DOHH2 (cell line): ENCODE data around the gene DLG1.

Experiments used
- H3F3A ChIP-seq: fragments of 200-600 bp; sonication (generic), shearing (Covaris generic); 2 replicates; pipeline ENCODE4 v1.6.0; 2016; ENCODE audit warnings: antibody characterized with exemption, mild to moderate bottlenecking; ENCODE audit not compliant: control insufficient read depth, insufficient read depth
- H3K27ac ChIP-seq: fragments of 200-600 bp; sonication (generic); 2 replicates; pipeline ENCODE4 v1.5.1; 2014; ENCODE audit warnings: low read depth, mild to moderate bottlenecking, low read length, moderate library complexity
- H3K27me3 ChIP-seq: fragments of 200-600 bp; sonication (generic); 2 replicates; pipeline ENCODE4 v1.6.1; 2014; ENCODE audit warnings: mild to moderate bottlenecking, low read length, mixed read lengths; ENCODE audit not compliant: control insufficient read depth
- H3K36me3 ChIP-seq: fragments of 200-600 bp; sonication (generic); 2 replicates; pipeline ENCODE4 v1.6.1; 2014; ENCODE audit warnings: mild to moderate bottlenecking, low read length, moderate library complexity, mixed read lengths; ENCODE audit not compliant: control insufficient read depth
- H3K4me1 ChIP-seq: fragments of 200-600 bp; sonication (generic); 2 replicates; pipeline ENCODE4 v1.6.1; 2014; ENCODE audit warnings: mild to moderate bottlenecking, low read length, mixed read lengths; ENCODE audit not compliant: control insufficient read depth
- H3K4me2 ChIP-seq: fragments of 200-600 bp; sonication (generic); 2 replicates; pipeline ENCODE4 v1.6.0; 2014; ENCODE audit warnings: mild to moderate bottlenecking, low read length, moderate library complexity
- H3K4me3 ChIP-seq: fragments of 200-600 bp; sonication (generic); 2 replicates; pipeline ENCODE4 v1.5.1; 2014; ENCODE audit warnings: mild to moderate bottlenecking, low read length, mixed read lengths
- H3K79me2 ChIP-seq: fragments of 200-600 bp; sonication (generic); 2 replicates; pipeline ENCODE4 v1.6.1; 2014; ENCODE audit warnings: mild to moderate bottlenecking, low read length, mixed read lengths; ENCODE audit not compliant: control insufficient read depth
- H3K9me2 ChIP-seq: fragments of 200-600 bp; sonication (generic); replicated peaks from 2 replicates; pipeline ENCODE4 v1.6.1; 2014; ENCODE audit warnings: mild to moderate bottlenecking, low read length, mixed read lengths; ENCODE audit not compliant: control insufficient read depth
- H3K9me3 ChIP-seq: fragments of 200-600 bp; sonication (generic); 2 replicates; pipeline ENCODE4 v1.6.1; 2014; ENCODE audit warnings: antibody characterized with exemption, low read length, mixed read lengths; ENCODE audit not compliant: control insufficient read depth, insufficient read depth
- H4K20me1 ChIP-seq: fragments of 200-600 bp; sonication (generic); 2 replicates; pipeline ENCODE4 v1.6.0; 2014; ENCODE audit warnings: low read depth, mild to moderate bottlenecking, antibody characterized with exemption, low read length, moderate library complexity; ENCODE audit not compliant: control insufficient read depth, insufficient read depth
- EZH2phosphoT487 ChIP-seq: fragments of 200-600 bp; sonication (generic); IDR thresholded peaks from 2 replicates; pipeline ENCODE4 v1.6.1; 2017; ENCODE audit warnings: borderline replicate concordance, mild to moderate bottlenecking, antibody characterized with exemption, low read length, moderate library complexity, mixed read lengths
- TF ChIP-seq, protein P1 (sequence below): fragments of 200-600 bp; sonication (generic); IDR thresholded peaks from one replicate; pipeline ENCODE4 v1.5.1; 2014; ENCODE audit warnings: antibody characterized with exemption, mild to moderate bottlenecking, low read depth, low read length; ENCODE audit not compliant: poor library complexity, severe bottlenecking

DLG1 gene

DNA sequence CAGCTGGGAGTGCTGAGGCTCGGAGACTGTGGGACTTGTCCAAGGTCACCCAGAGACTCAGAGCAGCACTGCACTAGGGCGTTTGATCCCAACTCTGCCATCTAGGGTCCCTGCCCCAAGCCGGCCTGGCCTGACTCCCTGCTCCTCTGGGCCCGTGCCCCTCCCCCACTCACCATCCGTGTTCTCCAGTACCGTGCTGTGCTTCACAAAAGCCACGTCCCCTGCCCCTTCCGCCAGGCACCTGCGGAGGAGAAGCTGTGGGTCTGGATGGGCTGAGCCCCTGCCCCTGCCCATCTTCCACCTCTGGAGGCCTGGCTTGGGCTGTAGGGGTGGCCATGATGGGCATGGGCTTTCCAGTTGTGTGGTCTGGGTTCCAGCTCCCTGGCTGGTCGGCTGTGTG, 277.2 kb downstream of the DLG1 start:
- peaks cover 34% of the 10 kb centered on the region for H3K4me1 ChIP-seq
- peaks cover 4% of the 10 kb centered on the region; the same call in 1 of the 2 replicates for H3F3A ChIP-seq
- H3K9me2 ChIP-seq: no peaks in the 10 kb centered on the region
- no peak overlapping the region for H3K4me3 ChIP-seq
- H3K27ac ChIP-seq: no peak overlapping the region
- peaks cover 4% of the 10 kb centered on the region; the same call in 1 of the 2 replicates for H4K20me1 ChIP-seq
- no peak overlapping the region for H3K4me2 ChIP-seq
- no peaks in the 10 kb centered on the region for H3K79me2 ChIP-seq
- no peaks in the 10 kb centered on the region for H3K9me3 ChIP-seq
- peaks cover 29% of the 10 kb centered on the region for H3K27me3 ChIP-seq
- TF ChIP-seq EZH2phosphoT487: no peak
- no peaks in the 10 kb centered on the region for H3K36me3 ChIP-seq

DNA sequence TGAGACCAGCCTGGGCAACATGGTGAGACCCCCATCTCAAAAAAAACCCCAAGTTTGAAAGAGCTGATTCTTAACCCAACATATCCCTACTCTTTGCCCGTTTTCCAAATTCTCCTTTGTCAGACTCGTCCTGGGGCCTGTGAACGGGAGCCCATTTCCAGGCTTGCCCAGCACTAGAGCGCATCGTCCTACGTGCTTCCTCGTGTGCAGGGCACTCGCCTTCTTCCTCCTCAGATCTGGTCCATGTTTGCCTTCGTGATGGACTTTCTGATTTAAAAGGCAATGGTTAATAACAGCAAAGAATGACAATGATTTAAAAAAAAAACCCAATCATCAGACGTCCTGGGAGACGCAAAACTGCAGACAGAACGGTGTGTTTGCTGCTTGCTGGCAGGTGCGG, 278.9 kb downstream of the DLG1 start:
- TF ChIP-seq, protein P1, sequence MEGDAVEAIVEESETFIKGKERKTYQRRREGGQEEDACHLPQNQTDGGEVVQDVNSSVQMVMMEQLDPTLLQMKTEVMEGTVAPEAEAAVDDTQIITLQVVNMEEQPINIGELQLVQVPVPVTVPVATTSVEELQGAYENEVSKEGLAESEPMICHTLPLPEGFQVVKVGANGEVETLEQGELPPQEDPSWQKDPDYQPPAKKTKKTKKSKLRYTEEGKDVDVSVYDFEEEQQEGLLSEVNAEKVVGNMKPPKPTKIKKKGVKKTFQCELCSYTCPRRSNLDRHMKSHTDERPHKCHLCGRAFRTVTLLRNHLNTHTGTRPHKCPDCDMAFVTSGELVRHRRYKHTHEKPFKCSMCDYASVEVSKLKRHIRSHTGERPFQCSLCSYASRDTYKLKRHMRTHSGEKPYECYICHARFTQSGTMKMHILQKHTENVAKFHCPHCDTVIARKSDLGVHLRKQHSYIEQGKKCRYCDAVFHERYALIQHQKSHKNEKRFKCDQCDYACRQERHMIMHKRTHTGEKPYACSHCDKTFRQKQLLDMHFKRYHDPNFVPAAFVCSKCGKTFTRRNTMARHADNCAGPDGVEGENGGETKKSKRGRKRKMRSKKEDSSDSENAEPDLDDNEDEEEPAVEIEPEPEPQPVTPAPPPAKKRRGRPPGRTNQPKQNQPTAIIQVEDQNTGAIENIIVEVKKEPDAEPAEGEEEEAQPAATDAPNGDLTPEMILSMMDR: no peak
- TF ChIP-seq EZH2phosphoT487: no peak
- Histone ChIP-seq H3K36me3 (no peaks in the 10 kb centered on the region), H3K27ac (no peak overlapping the region), H3K27me3 (peaks cover 23% of the 10 kb centered on the region), H3K9me2 (no peaks in the 10 kb centered on the region), H3K79me2 (no peaks in the 10 kb centered on the region), H3K4me1 (peaks cover 26% of the 10 kb centered on the region), H3F3A (peaks cover 1% of the 10 kb centered on the region; the same call in 1 of the 2 replicates), H4K20me1 (peaks cover 4% of the 10 kb centered on the region; the same call in 1 of the 2 replicates), H3K4me2 (no peak overlapping the region), H3K9me3 (no peaks in the 10 kb centered on the region), H3K4me3 (no peak overlapping the region)

DNA sequence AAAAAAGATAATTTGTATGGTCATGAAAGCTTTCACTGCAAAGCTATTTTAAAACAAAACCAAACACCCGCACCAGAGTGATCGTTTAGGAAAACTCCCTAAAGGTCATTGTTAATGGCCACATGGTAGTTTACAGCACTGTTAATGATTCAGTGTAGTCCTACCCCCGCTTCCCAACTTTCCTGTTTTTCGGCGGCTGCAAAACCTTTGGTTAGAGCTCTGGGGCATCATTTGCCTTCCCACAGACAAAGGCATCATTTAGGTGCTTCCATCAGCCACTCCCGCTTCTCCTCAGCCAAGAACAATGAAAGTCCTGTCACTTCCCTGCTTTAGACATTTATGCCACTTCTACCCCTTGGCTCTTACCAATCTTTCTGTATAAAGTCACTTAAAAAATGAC, 279.4 kb downstream of the DLG1 start:
- Histone ChIP-seq H4K20me1 (0 out of 2 replicates have a peak, but pooled peaks cover 4% of the 10 kb centered on the region), H3K27ac (no peak overlapping the region), H3K36me3 (no peaks in the 10 kb centered on the region), H3K27me3 (peaks cover 21% of the 10 kb centered on the region), H3K4me3 (no peak overlapping the region), H3K9me2 (no peaks in the 10 kb centered on the region), H3K4me1 (peaks cover 21% of the 10 kb centered on the region), H3K4me2 (no peak overlapping the region), H3K79me2 (no peaks in the 10 kb centered on the region), H3F3A (no peaks in the 10 kb centered on the region; the same call in 1 of the 2 replicates), H3K9me3 (no peaks in the 10 kb centered on the region)
- TF ChIP-seq EZH2phosphoT487: no peak
- TF ChIP-seq, protein P1: no peak

DNA sequence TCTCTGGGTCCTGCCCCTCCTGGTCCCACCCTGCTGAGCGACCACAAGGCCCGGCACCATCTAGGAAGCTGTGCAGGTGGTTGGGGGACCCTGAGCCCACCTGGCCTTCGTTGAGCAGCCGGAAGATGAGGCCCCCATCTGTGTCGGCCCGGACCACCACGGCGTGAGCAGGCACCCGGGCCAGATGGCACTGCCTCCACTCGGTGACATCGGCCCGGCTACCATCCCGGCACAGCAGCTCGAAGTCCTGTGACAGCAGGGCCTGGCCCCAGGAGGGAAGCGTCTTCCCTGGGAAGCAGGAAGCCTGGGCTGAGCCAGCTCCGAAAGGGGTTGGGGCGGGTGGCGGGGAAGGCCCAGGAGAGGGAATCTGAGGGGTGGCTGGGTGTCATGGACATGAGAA, 281.4 kb downstream of the DLG1 start:
- Histone ChIP-seq H3K79me2 (no peaks in the 10 kb centered on the region), H3F3A (no peaks in the 10 kb centered on the region), H4K20me1 (0 out of 2 replicates have a peak, but pooled peaks cover 4% of the 10 kb centered on the region), H3K4me3 (no peak overlapping the region), H3K36me3 (no peaks in the 10 kb centered on the region), H3K9me3 (no peaks in the 10 kb centered on the region), H3K4me2 (no peak overlapping the region), H3K9me2 (no peaks in the 10 kb centered on the region), H3K27ac (no peak overlapping the region), H3K27me3 (peaks cover 13% of the 10 kb centered on the region), H3K4me1 (peaks cover under 1% of the 10 kb centered on the region)
- no peak for TF ChIP-seq EZH2phosphoT487
- TF ChIP-seq, protein P1: no peak
